Choroid plexus epithelial cell (primary cell): ENCODE measurements around the gene PANK4.

Source experiments
- DNase-seq: peaks from one replicate; pipeline ENCODE4 v3.0.0-alpha.2; 2010; ENCODE audit warnings: low read depth
- H3K4me3 ChIP-seq: 2 replicates; pipeline ENCODE4 v1.5.1; 2011; ENCODE audit warnings: low read depth, mild to moderate bottlenecking, control low read depth, low read length, moderate library complexity
- CTCF ChIP-seq: conservative IDR thresholded peaks from 2 replicates; pipeline ENCODE4 v1.5.1; 2011; ENCODE audit warnings: low read depth, mild to moderate bottlenecking, control low read depth, inconsistent platforms, low read length, moderate library complexity

The PANK4 gene

GRCh38 chr1:2561446-2561845, 35.0 kb upstream of the PANK4 start:
- H3K4me3 ChIP-seq = no peak overlapping the region
- no peak for DNase-seq
- no peak for TF ChIP-seq CTCF

- no peak for TF ChIP-seq CTCF
- H3K4me3 ChIP-seq = no peak overlapping the region
- DNase-seq = no peak
Measured at GRCh38 chr1:2560299-2561073, 34.1 kb upstream of the PANK4 start.

GRCh38 chr1:2559509-2560298, 33.3 kb upstream of the PANK4 start:
- DNase-seq = no peak
- H3K4me3 ChIP-seq = no peak overlapping the region
- TF ChIP-seq CTCF = no peak

- TF ChIP-seq CTCF = no peak
- no peak overlapping the region for H3K4me3 ChIP-seq
- no peak for DNase-seq
Measured at GRCh38 chr1:2558861-2559260, 32.5 kb upstream of the PANK4 start.

- TF ChIP-seq CTCF = no peak
- H3K4me3 ChIP-seq = no peak overlapping the region
- DNase-seq = no peak
Measured at GRCh38 chr1:2558420-2558819, 32.0 kb upstream of the PANK4 start.

GRCh38 chr1:2557482-2558400, 31.3 kb upstream of the PANK4 start:
- no peak for TF ChIP-seq CTCF
- H3K4me3 ChIP-seq = no peak overlapping the region
- no peak for DNase-seq
